Trophoblast cell (in vitro differentiated cells and primary cell): ENCODE results near the gene TMEM26.

ENCODE experiments used
- DNase-seq, 2 donors: peaks; one replicate each; pipeline ENCODE4 v3.0.0-alpha.2; 2016
- H2AFZ ChIP-seq: 2 replicates; pipeline ENCODE4 v1.6.1; 2013; ENCODE audit warnings: low read length, moderate library complexity, mild to moderate bottlenecking; ENCODE audit not compliant: insufficient read depth, poor library complexity
- H2AK5ac ChIP-seq: 2 replicates; pipeline ENCODE4 v1.6.1; 2013; ENCODE audit warnings: mild to moderate bottlenecking, low read length
- H2BK120ac ChIP-seq: 2 replicates; pipeline ENCODE4 v1.6.1; 2013; ENCODE audit warnings: low read length, mild to moderate bottlenecking, moderate library complexity; ENCODE audit not compliant: insufficient read depth, poor library complexity
- H2BK12ac ChIP-seq: 2 replicates; pipeline ENCODE4 v1.6.1; 2013; ENCODE audit warnings: mild to moderate bottlenecking, low read length, moderate library complexity
- H2BK5ac ChIP-seq: 2 replicates; pipeline ENCODE4 v1.6.1; 2013; ENCODE audit warnings: low read length, low read depth, moderate library complexity, mild to moderate bottlenecking; ENCODE audit not compliant: poor library complexity
- H3K14ac ChIP-seq: 2 replicates; pipeline ENCODE4 v1.6.1; 2013; ENCODE audit warnings: mild to moderate bottlenecking, low read length
- H3K18ac ChIP-seq: 2 replicates; pipeline ENCODE4 v1.6.1; 2013; ENCODE audit warnings: mild to moderate bottlenecking, low read length
- H3K23ac ChIP-seq: 2 replicates; pipeline ENCODE4 v1.6.1; 2013; ENCODE audit warnings: low read length
- H3K27ac ChIP-seq: 2 replicates; pipeline ENCODE4 v1.5.1; 2013; ENCODE audit warnings: low read depth, mild to moderate bottlenecking, inconsistent platforms, low read length, moderate library complexity
- H3K27me3 ChIP-seq: 2 replicates; pipeline ENCODE4 v1.6.1; 2013; ENCODE audit warnings: inconsistent platforms, mild to moderate bottlenecking, low read length, moderate library complexity; ENCODE audit not compliant: insufficient read depth
- H3K36me3 ChIP-seq, 2 experiments: 1 replicate in 1 of 2; 2 replicates in 1 of 2; pipeline ENCODE4 v1.6.1; 2013; ENCODE audit warnings: low read length in 2 of 2, mild to moderate bottlenecking in 2 of 2, moderate library complexity in 1 of 2; ENCODE audit not compliant: insufficient read depth in 2 of 2, control insufficient read depth in 1 of 2
- H3K4ac ChIP-seq: 2 replicates; pipeline ENCODE4 v1.6.1; 2013; ENCODE audit warnings: low read depth, mild to moderate bottlenecking, low read length, moderate library complexity
- H3K4me1 ChIP-seq, 2 experiments: 1 replicate in 1 of 2; 2 replicates in 1 of 2; pipeline ENCODE4 v1.6.1; 2013; ENCODE audit warnings: low read length in 2 of 2, mild to moderate bottlenecking in 2 of 2, moderate library complexity in 1 of 2; ENCODE audit not compliant: insufficient read depth in 2 of 2, control insufficient read depth in 1 of 2
- H3K4me2 ChIP-seq: 2 replicates; pipeline ENCODE4 v1.6.1; 2013; ENCODE audit warnings: inconsistent platforms, mild to moderate bottlenecking, low read length, moderate library complexity
- H3K4me3 ChIP-seq: 2 replicates; pipeline ENCODE4 v1.5.1; 2013; ENCODE audit warnings: mild to moderate bottlenecking, low read depth, low read length, inconsistent platforms
- H3K79me1 ChIP-seq: one replicate; pipeline ENCODE4 v1.6.1; 2013; ENCODE audit warnings: low read length
- H3K79me2 ChIP-seq: 2 replicates; pipeline ENCODE4 v1.6.1; 2013; ENCODE audit warnings: low read length, mild to moderate bottlenecking; ENCODE audit not compliant: control insufficient read depth, insufficient read depth, poor library complexity
- H3K9ac ChIP-seq: 2 replicates; pipeline ENCODE4 v1.6.1; 2013; ENCODE audit warnings: mild to moderate bottlenecking, low read length
- H3K9me3 ChIP-seq: 2 replicates; pipeline ENCODE4 v1.6.1; 2013; ENCODE audit warnings: low read depth, mild to moderate bottlenecking, control low read depth, inconsistent platforms, low read length; ENCODE audit not compliant: insufficient read depth
- H4K12ac ChIP-seq: 2 replicates; pipeline ENCODE4 v1.6.1; 2013; ENCODE audit warnings: low read depth, mild to moderate bottlenecking, low read length, moderate library complexity
- H4K8ac ChIP-seq: 2 replicates; pipeline ENCODE4 v1.6.1; 2013; ENCODE audit warnings: low read depth, mild to moderate bottlenecking, low read length, moderate library complexity
- H4K91ac ChIP-seq: one replicate; pipeline ENCODE4 v1.6.1; 2013; ENCODE audit warnings: low read depth, mild to moderate bottlenecking, low read length, moderate library complexity
- WGBS: extraction: QIAGEN DNeasy Blood & Tissue Kit; methylation state at CpG from one replicate; pipeline ENCODE4 v1.1.7; 2013; ENCODE audit warnings: missing lambda C conversion rate; ENCODE audit not compliant: insufficient read length, insufficient coverage; ENCODE audit errors: extremely low coverage; 5-methylcytosine and 5-hydroxymethylcytosine counted together

Gene TMEM26

GRCh38 chr10:61357687-61358086 is 95.5 kb downstream of the TMEM26 start:
- no CpG with 5 or more reads among the region's 3 CpGs for WGBS
- no peak overlapping the region for H3K4me2 ChIP-seq

More at GRCh38 chr10:61357687-61358086, 95.5 kb downstream of the TMEM26 start:
- H2AFZ ChIP-seq, result no peak overlapping the region
- no peak overlapping the region for H4K8ac ChIP-seq
- no peak overlapping the region for H4K12ac ChIP-seq
- no peaks in the 10 kb centered on the region for H3K79me1 ChIP-seq
- H3K79me2 ChIP-seq, result no peaks in the 10 kb centered on the region
- H2BK12ac ChIP-seq, result no peak overlapping the region
- no peak overlapping the region for H2BK120ac ChIP-seq
- no peak overlapping the region for H3K4me3 ChIP-seq
- H3K14ac ChIP-seq, result no peak overlapping the region
- H4K91ac ChIP-seq, result no peak overlapping the region
- DNase-seq, result no peak
- no peak overlapping the region for H3K9ac ChIP-seq
- H2AK5ac ChIP-seq, result no peak overlapping the region
- no peak overlapping the region for H3K18ac ChIP-seq
- H3K23ac ChIP-seq, result no peak overlapping the region
- H3K4ac ChIP-seq, result no peak overlapping the region
- no peak overlapping the region for H2BK5ac ChIP-seq
- H3K4me1 ChIP-seq, result no peaks in the 10 kb centered on the region
- H3K36me3 ChIP-seq, result no peaks in the 10 kb centered on the region
- H3K27ac ChIP-seq, result no peak overlapping the region
- no peaks in the 10 kb centered on the region for H3K9me3 ChIP-seq
- H3K27me3 ChIP-seq, result no peaks in the 10 kb centered on the region
